ENCODE data around the gene ARHGAP40.

The ARHGAP40 gene

DNA sequence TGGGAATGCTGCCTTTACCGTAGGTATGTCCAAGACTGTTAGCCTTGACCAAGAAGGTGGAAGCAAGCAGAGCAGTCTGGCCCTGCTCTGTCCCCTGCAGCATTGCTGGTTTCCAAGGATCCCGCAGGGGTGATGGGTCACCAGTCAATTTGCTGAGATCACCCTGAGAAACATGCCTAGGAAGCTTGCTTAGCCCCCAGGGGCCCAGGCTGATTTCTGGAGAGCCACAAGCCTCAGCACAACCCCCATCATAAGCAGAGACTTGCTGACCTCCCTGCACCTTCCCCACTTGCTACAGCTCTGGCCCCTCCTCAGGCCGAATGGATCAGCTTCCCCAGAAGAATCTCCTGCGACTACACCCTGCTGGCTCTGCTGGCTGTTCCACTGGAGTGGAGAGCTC lies 21.5 kb downstream of the ARHGAP40 start:
- no peak for DNase-seq

DNA sequence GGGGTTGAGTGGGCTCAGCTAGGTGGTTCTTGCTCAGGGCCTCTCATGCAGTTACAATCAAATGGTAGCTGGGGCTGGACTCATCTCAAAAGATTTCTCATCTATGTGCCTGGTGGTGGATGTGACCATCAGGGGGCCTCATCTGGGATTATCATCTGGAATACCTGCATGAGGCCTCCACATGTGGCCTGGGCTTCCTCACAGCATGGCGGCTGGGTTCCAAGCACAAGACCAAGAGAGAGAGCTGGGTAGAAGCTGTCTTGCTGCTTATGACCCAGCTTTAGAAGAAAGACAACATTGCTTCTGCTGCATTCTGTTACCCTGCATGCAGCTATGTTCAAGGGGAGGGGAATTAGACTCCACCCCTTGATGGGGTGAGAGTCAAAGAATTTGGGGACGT lies 22.5 kb downstream of the ARHGAP40 start:
- DNase-seq = no peak

DNA sequence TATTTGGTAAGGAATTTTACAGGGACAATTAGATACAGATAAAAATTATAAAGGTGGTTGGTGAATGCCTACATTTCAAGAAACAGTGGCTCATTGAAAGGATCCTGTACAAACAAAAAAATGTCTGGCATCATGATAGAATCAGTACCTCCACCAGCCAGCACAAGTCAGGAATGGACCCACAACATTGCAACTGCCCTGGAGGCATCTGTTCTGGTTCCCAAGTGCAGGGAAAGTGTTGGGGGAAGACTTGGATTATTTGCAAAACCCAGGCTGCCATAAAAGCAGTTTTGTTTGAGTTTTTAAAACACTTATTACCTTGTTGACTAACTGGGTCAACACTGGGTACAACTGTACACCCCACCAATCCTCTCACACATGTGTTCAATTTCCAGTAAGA lies 24.3 kb downstream of the ARHGAP40 start:
- no peak for DNase-seq

DNA sequence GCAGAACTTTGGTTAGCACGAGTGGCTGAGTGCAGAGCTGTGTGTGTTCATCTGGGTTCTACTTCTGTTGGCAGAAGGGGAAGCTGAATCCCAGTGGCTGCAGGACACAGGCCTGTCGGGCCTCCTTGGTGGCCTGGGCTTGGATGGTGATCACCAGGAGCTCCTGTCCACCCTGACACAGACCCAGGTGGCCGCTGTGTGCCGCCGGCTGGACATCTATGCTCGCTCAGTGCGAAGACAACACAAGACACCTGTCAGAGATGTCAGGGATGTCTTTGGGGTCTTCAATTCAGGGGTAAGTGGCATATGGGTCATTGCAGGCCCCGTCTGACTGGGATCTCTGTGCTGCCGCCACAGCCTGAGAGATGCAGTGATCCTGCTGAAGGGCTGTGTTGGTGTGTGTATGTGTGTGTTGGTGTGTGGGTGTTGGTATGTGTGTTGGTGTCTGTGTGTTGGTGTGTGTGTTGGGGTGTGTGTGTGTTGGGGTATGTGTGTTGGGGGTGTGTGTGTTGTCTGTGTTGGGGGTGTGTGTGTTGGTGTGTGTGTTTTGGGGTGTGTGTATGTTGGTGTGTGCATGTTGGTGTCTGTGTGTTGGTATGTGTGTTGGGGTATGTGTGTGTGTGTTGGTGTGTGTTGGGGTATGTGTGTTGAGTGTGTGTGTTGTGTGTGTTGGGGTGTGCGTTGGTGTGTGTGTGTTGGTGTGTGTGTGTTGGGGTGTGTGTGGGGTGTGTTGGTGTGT lies 25.5 kb downstream of the ARHGAP40 start:
- DNase-seq = no peak

DNA sequence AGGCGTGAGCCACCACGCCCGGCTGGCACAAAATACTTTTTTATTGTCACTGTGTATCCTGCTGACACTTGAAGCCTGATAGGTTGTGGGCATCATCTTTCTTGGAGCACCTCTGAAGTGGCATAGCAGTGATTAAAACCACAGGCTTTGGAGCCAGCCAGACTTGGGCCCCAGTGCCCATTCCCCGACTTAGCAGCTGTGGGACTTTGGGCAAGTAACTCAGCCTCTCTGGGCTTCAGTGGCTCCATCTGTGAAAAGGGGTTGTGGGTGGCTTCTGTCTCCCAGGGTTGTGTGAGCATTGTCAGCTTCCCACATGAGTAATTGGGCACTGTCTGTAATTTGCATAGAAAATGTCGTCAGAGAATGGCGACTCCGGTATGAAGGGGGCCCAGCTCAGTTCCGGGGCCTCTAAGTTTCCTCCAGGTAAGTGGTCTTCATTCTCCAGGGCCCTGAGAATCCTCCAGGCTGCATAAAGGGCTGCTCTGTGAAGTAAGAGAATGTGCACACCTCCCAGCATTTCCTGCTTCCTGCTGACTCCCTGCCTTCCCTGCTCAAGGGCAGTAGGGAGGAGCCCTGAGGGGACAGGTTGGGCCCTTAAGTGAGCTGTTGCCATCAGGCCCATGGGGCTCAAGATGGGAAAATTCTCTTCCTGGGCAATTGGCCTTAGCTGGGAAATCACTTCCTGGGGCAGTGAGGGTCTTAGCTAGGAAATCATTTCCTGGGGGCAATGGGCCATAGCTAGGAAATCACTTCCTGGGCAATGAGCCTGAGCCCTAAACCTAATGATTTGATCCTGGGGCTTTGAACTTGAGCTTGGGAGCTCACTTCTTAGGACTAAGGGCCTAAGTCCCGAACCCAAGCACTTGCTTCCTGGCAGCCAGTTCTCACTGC lies 27.2 kb downstream of the ARHGAP40 start:
- no peak for DNase-seq

DNA sequence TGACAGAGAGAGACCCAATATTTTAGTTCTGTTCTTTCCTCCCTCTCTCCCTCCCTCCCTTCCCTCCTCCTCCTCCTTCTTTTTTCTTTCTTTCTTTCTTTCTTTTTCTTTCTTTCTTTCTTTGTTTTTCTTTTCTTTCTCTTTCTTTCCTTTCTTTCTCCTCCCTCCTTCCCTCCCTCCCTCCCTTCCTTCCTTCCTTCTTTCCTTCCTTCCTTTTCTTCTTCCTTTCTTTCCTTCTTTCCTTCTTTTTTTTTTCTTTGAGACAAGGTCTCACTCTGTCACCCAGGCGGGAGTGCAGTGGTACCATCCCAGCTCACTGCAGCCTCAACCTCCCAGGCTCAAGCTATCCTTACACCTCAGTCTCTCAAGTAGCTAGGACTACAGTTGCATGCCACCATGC lies 28.4 kb downstream of the ARHGAP40 start:
- no peak for DNase-seq

DNA sequence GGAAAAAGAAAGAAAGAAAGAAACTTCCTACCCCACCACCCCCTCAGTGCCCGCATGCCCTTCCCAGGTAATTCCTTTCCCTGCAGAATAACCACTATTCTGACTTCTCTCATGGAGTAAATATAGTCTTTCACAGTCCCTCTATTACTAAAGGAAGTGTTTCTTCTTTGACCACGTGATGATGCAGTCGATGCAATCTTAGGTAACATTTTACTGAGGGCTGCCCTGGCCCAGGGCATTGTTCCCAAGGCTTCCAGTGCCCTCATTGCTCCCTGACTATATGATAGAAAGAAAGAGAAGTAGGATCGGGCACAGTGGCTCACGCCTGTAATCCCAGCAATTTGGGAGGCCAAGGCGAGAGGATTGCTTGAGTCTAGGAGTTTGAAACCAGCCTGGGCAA lies 29.1 kb downstream of the ARHGAP40 start:
- no peak for DNase-seq

DNA sequence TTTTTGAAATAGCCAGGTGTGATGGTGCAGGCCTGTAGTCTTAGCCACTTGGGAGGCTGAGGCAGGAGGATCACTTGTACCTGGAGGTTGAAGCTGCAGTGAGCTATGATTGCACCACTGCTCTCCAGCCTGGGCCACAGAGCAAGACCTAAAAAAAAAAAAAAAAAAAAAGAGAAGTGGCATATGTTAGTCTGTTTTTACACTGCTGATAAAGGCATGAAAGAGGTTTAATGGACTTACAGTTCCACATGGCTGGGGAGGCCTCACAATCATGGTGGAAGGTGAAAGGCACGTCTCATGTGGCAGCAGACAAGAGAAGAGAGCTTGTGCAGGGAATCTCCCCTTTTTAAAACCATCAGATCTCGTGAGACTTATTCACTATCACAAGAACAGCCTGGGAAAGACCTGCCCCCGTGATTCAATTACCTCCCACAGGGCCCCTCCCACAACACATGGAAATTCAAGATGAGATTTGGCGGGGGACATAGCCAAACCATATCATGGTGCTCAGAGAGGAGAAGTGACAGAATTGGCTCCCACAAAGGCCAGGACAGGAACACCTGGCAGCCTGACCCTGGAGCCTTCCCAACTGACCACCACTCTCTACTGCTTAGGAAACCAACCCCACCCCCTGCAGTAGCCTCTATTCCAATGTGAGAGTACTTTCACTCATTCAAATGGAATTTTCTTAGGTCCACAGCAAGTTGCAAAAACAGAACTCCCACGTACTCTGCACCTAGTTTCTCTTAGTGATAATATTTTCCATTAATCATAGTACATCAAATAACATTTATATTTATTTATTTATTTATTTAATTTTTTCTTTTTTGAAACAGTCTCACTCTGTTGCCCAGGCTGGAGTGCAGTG lies 29.8 kb downstream of the ARHGAP40 start:
- DNase-seq = no peak

DNA sequence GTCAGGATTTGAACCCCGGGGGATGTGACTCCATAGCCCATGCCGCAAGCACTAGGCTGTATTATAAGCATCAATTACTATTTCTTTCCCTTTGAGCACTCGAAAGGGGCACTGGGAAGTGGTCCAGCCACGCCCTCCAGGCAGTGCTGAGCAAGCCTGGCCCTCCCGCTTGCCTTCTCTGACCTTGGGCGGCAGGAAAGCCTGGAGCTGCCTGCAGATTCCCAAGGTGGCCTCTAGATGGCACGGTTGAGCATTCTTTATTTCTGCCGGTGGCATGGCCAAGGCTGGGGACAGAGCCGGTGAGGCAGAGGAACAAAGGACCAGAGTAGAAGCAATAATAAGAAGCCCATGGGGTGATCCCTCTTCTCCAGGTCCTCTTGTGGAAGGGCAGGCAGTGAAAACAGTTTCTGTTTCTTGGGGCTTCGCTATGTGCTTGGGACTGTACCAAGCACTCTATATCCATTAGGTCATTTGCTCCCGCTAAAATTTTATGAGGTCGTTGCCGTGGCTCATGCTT lies 32.0 kb downstream of the ARHGAP40 start:
- DNase-seq = peak; percentile 67

DNA sequence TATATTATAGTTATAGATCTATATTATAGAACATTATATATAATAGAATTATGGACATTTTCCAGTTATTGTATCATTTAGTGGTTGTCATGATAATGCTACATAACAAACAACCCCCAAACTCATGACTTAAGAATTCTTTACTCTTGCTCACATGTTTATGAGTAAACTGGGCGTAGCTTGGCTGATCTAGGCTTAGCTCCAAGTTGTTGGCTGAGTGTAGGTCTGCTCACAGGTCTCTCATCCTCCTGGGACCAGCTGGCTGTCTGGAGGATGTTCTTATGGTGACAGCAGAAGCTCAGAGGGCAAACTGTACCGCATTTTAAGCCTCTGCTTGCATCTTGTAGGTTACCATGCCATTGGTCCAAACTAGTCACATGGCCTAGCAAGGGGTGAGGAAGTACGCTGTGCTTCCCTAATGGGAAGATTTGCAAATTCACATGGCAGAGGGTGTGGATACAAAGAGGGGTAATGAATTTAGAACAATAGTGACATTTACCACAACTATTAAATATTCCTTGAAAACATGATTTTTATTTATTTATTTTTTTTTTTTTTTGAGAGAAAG lies 34.2 kb downstream of the ARHGAP40 start:
- DNase-seq = no peak

DNA sequence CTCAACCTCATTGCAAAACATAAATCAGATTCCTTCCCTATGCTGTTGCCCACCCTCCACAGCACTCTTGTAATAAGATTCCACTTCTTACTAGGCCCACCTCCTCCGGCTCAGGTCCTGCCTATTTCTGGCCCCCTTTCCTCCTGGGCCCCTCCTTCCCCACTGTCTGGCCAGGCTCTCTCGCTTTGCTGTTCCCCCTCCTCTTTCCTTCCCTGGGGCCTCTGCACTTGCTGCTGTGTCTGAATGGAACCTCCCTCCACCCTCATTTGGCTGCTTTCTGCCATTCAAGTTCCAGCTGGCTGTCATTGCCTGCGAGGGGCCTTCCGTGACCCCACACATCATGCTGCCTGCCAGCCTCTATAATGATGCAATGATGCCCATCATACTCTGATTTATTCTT lies 38.9 kb downstream of the ARHGAP40 start:
- DNase-seq = no peak

DNA sequence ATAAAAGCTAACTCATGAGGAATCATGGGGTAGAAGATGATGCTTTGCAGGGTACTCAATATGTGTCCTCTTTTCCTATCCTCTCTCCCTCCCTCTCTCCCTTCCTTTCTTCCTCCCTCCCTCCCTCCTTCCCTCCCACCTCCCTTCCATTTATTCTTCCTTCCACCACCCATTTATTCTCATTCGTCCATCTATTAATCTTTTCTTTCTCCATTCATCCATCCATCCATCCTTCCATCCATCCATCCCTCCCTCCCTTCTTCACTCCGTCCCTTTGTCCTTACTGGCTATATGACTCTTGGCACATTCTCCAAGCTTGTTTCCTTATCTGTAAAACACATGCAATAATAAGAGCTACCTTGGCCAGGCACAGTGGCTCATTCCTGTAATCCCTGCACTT lies 40.9 kb downstream of the ARHGAP40 start:
- DNase-seq = no peak

DNA sequence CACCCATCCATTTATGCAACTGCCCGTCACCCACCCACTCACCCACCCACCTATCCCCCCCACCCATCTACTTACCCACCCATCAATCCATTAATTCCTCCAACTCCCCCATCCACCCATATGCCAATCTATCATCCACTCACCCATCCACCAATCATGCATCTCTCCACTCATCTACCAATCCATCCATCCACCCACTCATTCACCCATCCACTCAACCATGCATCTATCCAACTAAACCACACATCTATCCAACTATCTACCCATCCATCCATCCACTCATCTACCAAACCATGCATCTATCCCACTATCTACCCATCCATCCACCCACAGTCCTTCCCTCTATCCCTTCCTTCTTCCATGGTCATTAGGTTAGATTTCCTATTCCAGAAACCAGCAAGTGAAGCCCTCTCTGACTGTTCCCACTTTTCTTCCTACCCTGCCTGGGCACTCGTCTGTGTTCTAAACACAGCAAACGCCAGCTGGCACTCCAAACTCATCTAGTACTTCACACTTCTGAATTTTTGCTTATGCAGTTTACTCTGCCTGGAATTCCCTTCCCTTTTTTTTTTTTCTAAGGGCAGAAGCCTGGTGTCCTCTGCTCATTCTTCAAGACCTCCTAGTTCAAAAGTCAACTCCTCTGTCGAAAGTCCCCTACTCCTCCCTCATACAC lies 43.1 kb downstream of the ARHGAP40 start:
- no peak for DNase-seq

DNA sequence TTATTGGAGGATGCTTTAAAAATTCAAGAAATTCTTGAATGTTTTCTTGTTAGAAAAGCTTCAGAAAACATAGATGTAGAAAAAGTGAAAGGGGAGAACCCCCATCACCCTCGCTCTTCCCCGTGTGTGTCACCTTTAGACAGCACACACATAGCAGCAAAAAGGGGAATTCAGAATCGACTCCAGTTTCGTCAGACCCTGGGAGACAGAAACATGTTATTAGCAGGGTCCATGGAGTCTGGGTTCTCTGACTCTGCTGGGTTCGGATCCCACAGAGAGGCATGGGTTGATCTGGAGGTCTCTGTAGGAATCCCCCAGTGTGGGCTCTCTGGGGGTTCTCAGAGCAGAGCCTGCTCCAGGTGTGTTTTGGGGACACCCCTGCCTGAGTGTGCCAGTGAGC lies 43.7 kb downstream of the ARHGAP40 start:
- no peak for DNase-seq

DNA sequence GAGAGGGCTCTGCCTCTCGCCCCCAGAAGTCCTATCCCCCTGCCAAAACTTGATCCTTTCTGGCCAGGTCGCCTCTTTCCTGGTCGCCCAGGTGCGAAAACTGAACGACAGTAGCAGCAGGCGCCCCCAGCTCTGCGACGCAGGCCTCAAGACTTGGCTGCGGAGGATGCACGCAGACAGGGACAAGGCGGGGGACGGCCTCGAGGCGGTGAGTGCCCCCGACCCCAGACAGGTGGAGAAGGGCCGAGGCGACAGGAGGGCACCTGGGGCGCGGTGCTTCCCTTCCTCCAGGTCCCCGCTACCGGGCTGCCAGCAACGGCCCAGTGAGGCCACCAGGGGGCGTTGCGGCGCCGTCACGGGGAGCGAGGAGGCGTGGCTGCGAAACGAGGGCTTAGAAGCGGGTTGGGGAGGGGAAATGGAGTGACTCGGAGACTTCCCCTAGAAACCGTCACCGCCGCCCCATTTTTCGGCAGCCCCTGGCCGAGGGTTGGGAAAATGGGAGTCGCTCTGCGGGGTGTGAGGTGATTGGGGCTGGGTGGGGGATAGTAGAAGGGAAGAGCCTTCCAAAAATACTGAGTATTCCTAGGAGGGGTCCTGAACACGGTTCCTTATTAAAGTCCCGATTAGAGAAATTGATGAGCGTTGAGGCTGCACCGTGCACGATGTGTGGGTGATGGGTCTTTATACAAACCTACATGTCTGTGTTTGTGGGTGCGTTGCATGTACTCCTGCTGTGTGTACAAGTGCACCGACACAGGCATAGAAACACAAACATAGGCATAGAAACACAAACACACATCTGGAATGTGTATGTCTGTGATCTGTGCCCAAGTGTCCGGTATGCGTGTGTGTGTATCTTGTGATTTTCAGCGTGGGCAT lies 44.6 kb downstream of the ARHGAP40 start:
- peak; percentile 93 for DNase-seq

DNA sequence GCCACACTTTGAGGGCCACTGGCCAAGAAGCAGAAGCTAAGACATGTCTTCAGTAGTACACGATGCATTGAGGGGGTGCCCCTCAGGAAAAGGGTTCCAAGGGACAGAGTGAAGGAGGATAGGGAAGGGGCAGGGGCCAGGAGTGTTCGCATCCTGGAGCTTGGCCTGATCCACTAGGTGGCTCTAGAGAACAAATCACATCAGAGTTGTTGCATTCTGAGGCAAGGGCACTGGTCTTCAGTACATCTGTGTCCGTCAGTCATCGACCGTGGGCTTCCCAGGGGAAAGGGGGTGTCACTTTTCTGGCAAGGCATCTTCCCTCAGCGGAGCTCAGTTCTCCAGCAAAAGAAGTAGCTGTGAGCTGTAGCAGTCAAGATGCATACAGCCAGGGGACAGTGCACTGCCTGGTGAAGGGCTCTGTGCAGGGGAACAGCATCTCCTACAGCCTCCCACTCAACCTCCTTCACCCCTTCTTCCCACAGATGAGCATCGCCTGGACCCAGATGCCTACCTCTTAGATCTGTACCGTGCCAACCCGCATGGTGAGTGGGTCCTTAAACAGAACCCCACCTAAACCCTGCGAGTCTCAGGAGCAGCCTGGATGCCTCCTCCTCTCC lies 47.8 kb downstream of the ARHGAP40 start:
- DNase-seq = peak; percentile 9

DNA sequence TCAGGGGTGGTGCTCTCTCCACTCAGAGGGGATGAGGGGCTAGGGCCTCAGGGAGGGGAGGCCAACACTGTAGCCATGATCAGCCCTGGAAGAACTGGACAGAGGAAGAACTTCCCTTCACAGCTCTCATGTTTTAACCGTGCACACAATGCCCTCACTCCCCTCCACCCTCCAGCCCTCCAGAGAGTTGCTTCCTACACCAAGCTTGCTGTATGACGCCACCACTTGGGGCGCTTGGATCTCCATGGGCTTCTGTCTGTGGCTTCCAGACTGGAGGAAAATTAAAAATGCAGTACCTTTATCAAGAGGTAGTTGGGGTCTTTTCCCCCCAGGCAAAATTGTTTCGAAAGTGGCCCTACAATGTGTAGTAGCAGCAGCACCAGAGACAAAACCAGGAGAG lies 48.4 kb downstream of the ARHGAP40 start:
- DNase-seq = no peak

DNA sequence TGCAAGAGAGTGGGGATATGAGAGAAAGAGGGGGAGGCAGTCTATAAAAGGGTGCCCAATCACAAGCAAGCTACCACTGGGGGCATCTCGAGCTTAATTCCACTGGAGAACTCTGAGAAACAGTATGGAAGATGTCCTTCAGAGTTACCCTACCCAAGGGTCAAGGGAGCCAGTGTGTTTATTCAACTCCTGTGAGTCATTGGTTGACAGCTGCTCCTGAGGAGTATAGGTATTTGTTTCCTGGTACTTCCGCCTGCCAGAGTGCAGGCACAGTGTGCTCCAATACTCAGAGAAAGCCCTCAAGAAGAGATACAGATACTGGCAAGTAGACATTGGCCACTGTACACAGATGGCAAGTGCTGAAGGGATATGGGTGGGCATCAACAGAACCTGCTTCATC lies 49.5 kb downstream of the ARHGAP40 start:
- no peak for DNase-seq

DNA sequence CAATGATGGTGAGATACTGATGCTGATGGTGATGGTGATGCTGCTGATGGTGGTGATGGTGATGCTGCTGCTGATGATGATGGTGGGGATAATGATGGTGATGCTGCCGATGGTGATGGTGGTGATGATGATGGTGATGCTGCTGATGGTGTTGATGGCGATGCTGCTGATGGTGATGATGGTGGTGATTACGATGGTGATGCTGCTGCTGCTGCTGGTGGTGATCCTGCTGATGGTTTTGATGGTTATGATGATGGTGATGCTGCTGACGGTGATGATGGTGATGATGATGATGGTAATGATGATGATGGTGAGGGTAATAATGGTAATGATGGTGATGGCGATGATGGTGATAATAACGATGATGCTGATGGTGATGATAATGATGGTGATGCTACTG lies 50.0 kb downstream of the ARHGAP40 start:
- DNase-seq = no peak

DNA sequence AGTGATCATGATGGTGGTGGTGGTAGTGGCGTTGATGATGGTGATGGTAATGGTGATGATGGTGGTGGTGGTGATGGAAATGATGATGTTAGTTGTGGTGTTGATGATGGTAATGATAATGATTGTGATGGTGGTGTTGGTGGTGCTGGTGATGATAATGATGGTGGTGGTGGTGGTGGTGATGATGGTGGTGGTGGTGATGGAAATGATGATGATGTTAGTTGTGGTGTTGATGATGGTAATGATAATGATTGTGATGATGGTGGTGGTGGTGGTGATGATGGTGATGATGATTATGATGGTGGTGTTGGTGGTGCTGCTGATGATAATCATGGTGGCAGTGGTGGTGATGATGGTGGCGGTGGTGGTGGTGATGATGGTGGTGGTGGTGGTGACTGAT lies 51.4 kb downstream of the ARHGAP40 start:
- no peak for DNase-seq

DNA sequence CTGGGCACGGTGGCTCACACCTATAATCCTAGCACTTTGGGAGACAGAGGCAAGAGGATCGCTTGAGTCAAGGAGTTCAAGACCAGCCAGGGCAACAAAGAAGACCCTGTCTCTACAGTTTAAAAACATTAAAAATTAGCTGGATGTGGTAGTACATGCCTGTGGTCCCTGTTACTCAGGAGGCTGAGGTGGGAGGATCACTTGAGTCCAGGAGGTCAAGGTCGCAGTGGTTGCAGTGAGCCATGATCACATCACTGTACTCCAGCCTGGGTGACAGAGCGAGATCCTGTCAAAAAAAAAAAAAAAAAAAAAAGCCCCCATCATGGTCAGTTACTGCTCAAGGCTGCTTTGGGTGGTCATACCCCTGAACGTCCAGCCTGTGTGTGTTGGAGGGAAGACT lies 55.8 kb downstream of the ARHGAP40 start:
- no peak for DNase-seq
